CD14-positive monocyte (primary cell): Measurements from ENCODE around the gene DCPS. TPM values are rescaled to one million over a fixed set of nuclear protein-coding genes. Genes with fewer than 3 reads are reported as not detected.

Source experiments
- DNase-seq, 3 donors: peaks; one replicate each; pipeline ENCODE4 v3.0.0-alpha.2; 2011 to 2022
- H2AFZ ChIP-seq: 2 replicates; pipeline ENCODE4 v1.6.0; 2012; ENCODE audit warnings: mild to moderate bottlenecking, low read depth, low read length, inconsistent platforms; ENCODE audit not compliant: insufficient read depth, poor library complexity, severe bottlenecking
- H3K27ac ChIP-seq, 2 donors: 1 replicate in 1 of 2; 2 replicates in 1 of 2; pipeline ENCODE4 v1.5.1; 2012 to 2013; ENCODE audit warnings: low read length in 2 of 2, control low read depth in 1 of 2, inconsistent platforms in 1 of 2, low read depth in 1 of 2, mild to moderate bottlenecking in 1 of 2
- H3K27me3 ChIP-seq, 2 donors: one replicate each; pipeline versions ENCODE4 v1.6.0 to v1.6.1; 2011 to 2013; ENCODE audit warnings: low read length in 2 of 2; ENCODE audit not compliant: control insufficient read depth in 2 of 2, insufficient read depth in 2 of 2
- H3K36me3 ChIP-seq, 2 donors: replicated peaks in 1 of 2; 1 replicate in 1 of 2; 2 replicates in 1 of 2; pipeline versions ENCODE4 v1.5.1 to v1.6.1; 2012 to 2013; ENCODE audit warnings: low read length in 2 of 2, control low read depth in 1 of 2, inconsistent platforms in 1 of 2, mild to moderate bottlenecking in 1 of 2; ENCODE audit not compliant: insufficient read depth in 2 of 2, control insufficient read depth in 1 of 2
- H3K4me1 ChIP-seq, 2 donors: 1 replicate in 1 of 2; 2 replicates in 1 of 2; pipeline versions ENCODE4 v1.5.1 to v1.6.1; 2012 to 2013; ENCODE audit warnings: low read length in 2 of 2, control low read depth in 1 of 2, inconsistent platforms in 1 of 2, mild to moderate bottlenecking in 1 of 2, moderate library complexity in 1 of 2; ENCODE audit not compliant: insufficient read depth in 2 of 2, control insufficient read depth in 1 of 2
- H3K4me2 ChIP-seq: replicated peaks from 2 replicates; pipeline ENCODE3; 2012; ENCODE audit warnings: low read length, moderate library complexity, mild to moderate bottlenecking; ENCODE audit not compliant: poor library complexity, severe bottlenecking; ENCODE audit errors: extremely low read depth
- H3K4me3 ChIP-seq, 3 experiments: fragments of 200-600 bp in 1 of 3; sonication (generic) in 1 of 3; replicated peaks in 1 of 3; 1 replicate in 2 of 3; 2 replicates in 1 of 3; pipeline ENCODE4 v1.5.1; 2011 to 2013; ENCODE audit warnings: low read length in 3 of 3, mild to moderate bottlenecking in 3 of 3, control low read depth in 2 of 3, low read depth in 2 of 3, inconsistent platforms in 1 of 3, moderate library complexity in 1 of 3
- H3K79me2 ChIP-seq: 2 replicates; pipeline ENCODE4 v1.6.0; 2012; ENCODE audit warnings: mild to moderate bottlenecking, control low read depth, inconsistent platforms, low read length, moderate library complexity; ENCODE audit not compliant: insufficient read depth
- H3K9ac ChIP-seq: 2 replicates; pipeline ENCODE4 v1.6.0; 2017; ENCODE audit warnings: low read length, mild to moderate bottlenecking; ENCODE audit not compliant: insufficient read depth, poor library complexity, severe bottlenecking
- H3K9me3 ChIP-seq, 2 donors: replicated peaks in 1 of 2; 1 replicate in 1 of 2; 2 replicates in 1 of 2; pipeline versions ENCODE4 v1.5.1 to v1.6.1; 2012 to 2013; ENCODE audit warnings: low read length in 2 of 2, control low read depth in 1 of 2; ENCODE audit not compliant: control insufficient read depth in 1 of 2, insufficient read depth in 1 of 2
- H4K20me1 ChIP-seq: 2 replicates; pipeline ENCODE4 v1.6.0; 2012; ENCODE audit warnings: mild to moderate bottlenecking, low read length, control low read depth, moderate library complexity; ENCODE audit not compliant: insufficient read depth
- H3K27ac Mint-ChIP-seq, 7 donors: one replicate each; pipeline ENCODE4 v1.8.0; 2020; ENCODE audit warnings: mild to moderate bottlenecking in 7 of 7, mixed read lengths in 7 of 7, moderate library complexity in 6 of 7, inconsistent platforms in 2 of 7
- H3K27me3 Mint-ChIP-seq, 3 donors: one replicate each; pipeline ENCODE4 v1.8.0; 2021 to 2022; ENCODE audit warnings: low read depth in 3 of 3, mild to moderate bottlenecking in 3 of 3, mixed read lengths in 3 of 3, moderate library complexity in 3 of 3, inconsistent platforms in 1 of 3
- H3K36me3 Mint-ChIP-seq, 2 donors: one replicate each; pipeline ENCODE4 v1.8.0; 2020; ENCODE audit warnings: mixed read lengths in 2 of 2, inconsistent platforms in 1 of 2, mild to moderate bottlenecking in 1 of 2
- H3K4me1 Mint-ChIP-seq: one replicate; pipeline ENCODE4 v1.8.0; 2020; ENCODE audit warnings: mild to moderate bottlenecking, mixed read lengths
- H3K4me3 Mint-ChIP-seq, 2 donors: one replicate each; pipeline ENCODE4 v1.8.0; 2020; ENCODE audit warnings: mild to moderate bottlenecking in 2 of 2, mixed read lengths in 2 of 2, moderate library complexity in 1 of 2
- H3K9me3 Mint-ChIP-seq, 7 donors: one replicate each; pipeline ENCODE4 v1.8.0; 2020 to 2022; ENCODE audit warnings: mixed read lengths in 7 of 7, mild to moderate bottlenecking in 6 of 7, moderate library complexity in 6 of 7, inconsistent platforms in 2 of 7
- CTCF ChIP-seq: fragments of 200-600 bp; IDR thresholded peaks from one replicate; pipeline ENCODE4 v1.8.0; 2022; ENCODE audit warnings: antibody characterized with exemption, mild to moderate bottlenecking
- WGBS: methylation state at CpG from one replicate; pipeline ENCODE4 v1.1.5; 2013; ENCODE audit warnings: missing lambda C conversion rate; ENCODE audit not compliant: insufficient coverage; 5-methylcytosine and 5-hydroxymethylcytosine counted together
- intact Hi-C, 2 donors: fragments of 100-400 bp; cut with micrococcal nuclease; formaldehyde crosslinking; loops; one replicate each; pipeline versions ENCODE4 v1.15.0 to v1.15.1; 2023
- polyA plus RNA-seq, 3 donors: library from polyadenylated mRNA; depleted of rRNA in 1 of 3; unstranded in 2 of 3; stranded (reverse) in 1 of 3; fragments of 300-500 nt in 2 of 3; fragments of >200 nt in 1 of 3; fragmentation: Illumina TruSeq in 2 of 3; gene quantifications; 1 replicate in 2 of 3; 2 replicates in 1 of 3; pipeline ENCODE4 v1.2.3, GENCODE V29; 2012 to 2021

Gene DCPS
- polyA plus RNA-seq, 3 donors = 26.3 to 30.7 (median 30.4) TPM

- Mint-ChIP-seq H3K4me1 (peaks cover 25% of the 10 kb centered on the region), H3K4me3 (no peak overlapping the region), H3K36me3 (peaks cover 66 to 75% of the 10 kb centered on the region in 2 donors), H3K9me3 (no peaks in the 10 kb centered on the region), H3K27ac (peak overlapping the region in 3 of 7 donors; percentile 6 to 17 (median 15)), H3K27me3 (peaks cover 0 to 5% (median 3%) of the 10 kb centered on the region in 3 donors)
- Histone ChIP-seq H3K36me3 (peaks cover 48 to 75% of the 10 kb centered on the region in 2 donors), H3K79me2 (no peaks in the 10 kb centered on the region), H3K27me3 (no peaks in the 10 kb centered on the region), H3K9ac (no peak overlapping the region), H2AFZ (no peak overlapping the region), H3K4me3 (no peak overlapping the region), H3K4me1 (peaks cover 16 to 18% of the 10 kb centered on the region in 2 donors), H3K4me2 (no peak overlapping the region), H3K9me3 (no peaks in the 10 kb centered on the region), H3K27ac (no peak overlapping the region), H4K20me1 (peaks cover 3% of the 10 kb centered on the region)
- intact Hi-C loops = no loop called here
- DNase-seq = no peak
- 66% methylated on average over 4 of the region's 6 CpGs for WGBS
- TF ChIP-seq CTCF = no peak
These were observed 31.0 kb downstream of the DCPS start for GRCh38 chr11:126334659-126335462.

- Histone ChIP-seq H2AFZ (no peak overlapping the region), H3K9me3 (no peaks in the 10 kb centered on the region), H3K36me3 (peaks cover 51 to 76% of the 10 kb centered on the region in 2 donors), H3K79me2 (no peaks in the 10 kb centered on the region), H3K4me1 (peaks cover 16 to 18% of the 10 kb centered on the region in 2 donors), H4K20me1 (peaks cover 3% of the 10 kb centered on the region), H3K9ac (no peak overlapping the region), H3K27me3 (no peaks in the 10 kb centered on the region), H3K4me2 (no peak overlapping the region), H3K4me3 (no peak overlapping the region), H3K27ac (no peak overlapping the region)
- TF ChIP-seq CTCF = no peak
- no peak overlapping the region for H3K4me3 Mint-ChIP-seq
- no peaks in the 10 kb centered on the region for H3K9me3 Mint-ChIP-seq
- peaks cover 0 to 5% (median 3%) of the 10 kb centered on the region in 3 donors for H3K27me3 Mint-ChIP-seq
- no peak for DNase-seq
- WGBS = 100% methylated on average over 2 of the region's 5 CpGs
- peaks cover 72 to 80% of the 10 kb centered on the region in 2 donors for H3K36me3 Mint-ChIP-seq
- intact Hi-C loops = no loop called here
- no peak overlapping the region for H3K27ac Mint-ChIP-seq
- H3K4me1 Mint-ChIP-seq = peaks cover 25% of the 10 kb centered on the region
These were observed 31.6 kb downstream of the DCPS start for GRCh38 chr11:126335463-126335760.
